K562 (cell line): Measurements from ENCODE around the gene GADD45GIP1. TPM values are rescaled to one million over a fixed set of nuclear protein-coding genes. Genes with fewer than 3 reads are reported as not detected.

Experiments used
- ATAC-seq: fragments of 200-7000 bp; cut with Tn5 transposase; 3 replicates; pipeline ENCODE4 v1.9.1; 2020; ENCODE audit warnings: moderate library complexity
- BruUV-seq: library from RNA; stranded (reverse); fragments of 400-500 nt; replicated peaks from 2 replicates; lab custom pipeline; 2021; lab: Mats Ljungman, UMichigan
- CTCF ChIA-PET: fragments of 300-600 bp; formaldehyde crosslinking; extraction: SDS; loops from one replicate; lab custom pipeline; 2021; ENCODE audit warnings: low intra/inter-chr PET ratio; lab: Yijun Ruan, JAX
- POLR2A ChIA-PET: fragments of 300-600, 350-650 bp; sonication (Branson Sonifier 250); formaldehyde crosslinking; extraction: SDS; loops from one replicate; lab custom pipeline; 2021; ENCODE audit warnings: antibody characterized with exemption, inconsistent platforms; lab: Yijun Ruan, JAX
- DNase-seq, 4 experiments: peaks; one replicate each; pipeline versions ENCODE4 v3.0.0 to v3.0.0-alpha.2; 2011 to 2018; ENCODE audit warnings: low spot score in 3 of 4, mixed read lengths in 3 of 4; ENCODE audit errors: extremely low read depth in 1 of 4
- FAIRE-seq: peaks from 2 replicates; lab custom pipeline; 2011; peaks lifted over from hg19 to GRCh38; lab: Jason Lieb, UNC
- H2AFZ ChIP-seq: 2 replicates; pipeline ENCODE4 v1.6.0; 2011; ENCODE audit warnings: low read depth, low read length, control low read depth, inconsistent platforms
- H3K27ac ChIP-seq: fragments of 200-600 bp; 3 replicates; pipeline ENCODE4 v1.8.0; 2011; ENCODE audit warnings: low read depth, mild to moderate bottlenecking, control low read depth, inconsistent platforms, low read length, moderate library complexity, mixed read lengths; ENCODE audit errors: extremely low read depth
- H3K27me3 ChIP-seq, 2 experiments: fragments of 300-600 bp in 1 of 2; 2 replicates in 1 of 2; 3 replicates in 1 of 2; pipeline versions ENCODE4 v1.6.0 to v1.8.0; 2011; ENCODE audit warnings: inconsistent platforms in 2 of 2, low read length in 2 of 2, mild to moderate bottlenecking in 1 of 2, mixed read lengths in 1 of 2, moderate library complexity in 1 of 2; ENCODE audit not compliant: control insufficient read depth in 2 of 2, insufficient read depth in 2 of 2
- H3K36me3 ChIP-seq: fragments of 300-600 bp; 3 replicates; pipeline ENCODE4 v1.8.0; 2011; ENCODE audit warnings: mild to moderate bottlenecking, low read length, inconsistent platforms; ENCODE audit not compliant: control insufficient read depth, insufficient read depth
- H3K4me1 ChIP-seq, 2 experiments: fragments of 200-600 bp in 1 of 2; replicated peaks in 1 of 2; 2 replicates in 1 of 2; 3 replicates in 1 of 2; pipeline versions ENCODE4 v1.5.1 to v1.8.0; 2011; ENCODE audit warnings: inconsistent platforms in 2 of 2, low read length in 2 of 2, mild to moderate bottlenecking in 1 of 2, mixed read lengths in 1 of 2, moderate library complexity in 1 of 2; ENCODE audit not compliant: control insufficient read depth in 2 of 2, insufficient read depth in 2 of 2
- H3K4me2 ChIP-seq: 2 replicates; pipeline ENCODE4 v1.6.1; 2011; ENCODE audit warnings: low read length, control low read depth, inconsistent platforms, mixed read lengths; ENCODE audit not compliant: insufficient read depth
- H3K4me3 ChIP-seq: fragments of 200-600 bp; sonication (generic), shearing (Covaris generic); 2 replicates; pipeline ENCODE4 v1.5.1; 2016; ENCODE audit warnings: control low read depth, inconsistent platforms
- H3K79me2 ChIP-seq: fragments of 200-600 bp; 3 replicates; pipeline ENCODE4 v1.8.0; 2011; ENCODE audit warnings: low read length, inconsistent platforms; ENCODE audit not compliant: control insufficient read depth, insufficient read depth
- H3K9ac ChIP-seq, 2 experiments: 2 replicates each; pipeline versions ENCODE4 v1.6.0 to v1.6.1; 2011; ENCODE audit warnings: low read depth in 2 of 2, low read length in 2 of 2, control low read depth in 1 of 2, inconsistent platforms in 1 of 2, mild to moderate bottlenecking in 1 of 2, mixed read lengths in 1 of 2; ENCODE audit not compliant: insufficient read depth in 1 of 2
- H3K9me1 ChIP-seq: one replicate; pipeline ENCODE4 v1.6.0; 2011; ENCODE audit warnings: inconsistent platforms, mild to moderate bottlenecking, low read length, moderate library complexity; ENCODE audit not compliant: control insufficient read depth, insufficient read depth
- H3K9me3 ChIP-seq: replicated peaks from 2 replicates; pipeline ENCODE4 v1.5.1; 2011; ENCODE audit warnings: low read depth, low read length, inconsistent platforms; ENCODE audit not compliant: control insufficient read depth, insufficient read depth
- H4K20me1 ChIP-seq: replicated peaks from 2 replicates; pipeline ENCODE4 v1.6.1; 2011; ENCODE audit warnings: low read length, inconsistent platforms, mixed read lengths; ENCODE audit not compliant: control insufficient read depth, insufficient read depth
- CBFA2T2 ChIP-seq: fragments of 450-650 bp; conservative IDR thresholded peaks from 2 replicates; pipeline ENCODE4 v1.6.1; 2017; ENCODE audit warnings: mild to moderate bottlenecking
- CUX1 ChIP-seq: fragments of 200-800 bp; sonication (Bioruptor generic); IDR thresholded peaks from 2 replicates; pipeline ENCODE4 v1.6.1; 2016; ENCODE audit warnings: missing genetic modification characterization, missing compliant biosample characterization
- FIP1L1 ChIP-seq: fragments of 200-400 bp; formaldehyde crosslinking; IDR thresholded peaks from 2 replicates; pipeline ENCODE4 v1.6.1; 2018; ENCODE audit warnings: mild to moderate bottlenecking, low read depth, low read length; ENCODE audit not compliant: poor library complexity, severe bottlenecking
- MCM7 ChIP-seq, 2 experiments: fragments of 450-650 bp; IDR thresholded peaks; 2 replicates each; pipeline ENCODE4 v1.6.1; 2016 to 2018
- NCOA4 ChIP-seq: fragments of 450-650 bp; IDR thresholded peaks from 2 replicates; pipeline ENCODE4 v1.6.1; 2018; ENCODE audit warnings: mild to moderate bottlenecking; ENCODE audit not compliant: partially characterized antibody
- RBFOX2 ChIP-seq: fragments of 200-400 bp; formaldehyde crosslinking; IDR thresholded peaks from 2 replicates; pipeline ENCODE4 v1.6.1; 2017; ENCODE audit warnings: low read depth, mild to moderate bottlenecking, low read length, moderate library complexity
- RREB1 ChIP-seq: fragments of 250-450 bp; sonication (Bioruptor Pico); IDR thresholded peaks from 2 replicates; pipeline ENCODE4 v1.4.0; 2020
- THRB ChIP-seq: fragments of 450-650 bp; formaldehyde crosslinking; conservative IDR thresholded peaks from 2 replicates; pipeline ENCODE4 v1.4.0; 2022; ENCODE audit warnings: mild to moderate bottlenecking, missing genetic modification characterization
- ZC3H11A ChIP-seq: IDR thresholded peaks from 2 replicates; pipeline ENCODE4 v1.6.1; 2012; ENCODE audit warnings: low read depth, low read length, improper control_type of control experiment
- WGBS: fragments of 100-300 bp; shearing (Covaris generic); methylation state at CpG from one replicate; pipeline ENCODE4 v1.1.6; 2016; ENCODE audit warnings: low coverage, mixed read lengths; ENCODE audit not compliant: insufficient coverage; ENCODE audit errors: missing lambda C conversion rate; 5-methylcytosine and 5-hydroxymethylcytosine counted together
- in situ Hi-C: fragments of 300-500 bp; cut with MboI; formaldehyde crosslinking; loops from 4 replicates; pipeline ENCODE4 v1.15.0; 2018; ENCODE audit warnings: inconsistent platforms, mixed read lengths
- intact Hi-C: fragments of 100-400 bp; cut with micrococcal nuclease; formaldehyde crosslinking; loops from 2 replicates; pipeline ENCODE4 v1.14.2; 2022
- polyA plus RNA-seq, 8 experiments: library from polyadenylated mRNA; depleted of rRNA in 4 of 8; stranded (reverse) in 5 of 8; unstranded in 3 of 8; fragments of >200 nt; fragmentation: Nextera tagmentation in 2 of 8; fragmentation: Illumina TruSeq in 1 of 8; extraction: Ambion mirVana in 2 of 8; extraction: Trizol in 1 of 8; gene quantifications; 2 replicates each; pipeline versions ENCODE4 v1.2.1 to v1.2.3, GENCODE V29; 2011 to 2014; ENCODE audit warnings: inconsistent platforms in 1 of 8, missing spikeins in 1 of 8
- total RNA-seq, 7 experiments: library from RNA; depleted of rRNA in 6 of 7; stranded (reverse); fragments of >200 nt in 6 of 7; fragmentation: Illumina TruSeq in 2 of 7; extraction: Trizol in 2 of 7; gene quantifications; 2 replicates each; pipeline versions ENCODE4 v1.2.1 to v1.2.3, GENCODE V29; 2011 to 2021; ENCODE audit warnings: low replicate concordance in 1 of 7

The GADD45GIP1 gene
- total and polyA plus RNA-seq, 9 of the 15 experiments (the other 6 are each of a cell fraction or from before 2014, with no cell fraction given), result 5.1 to 161 (median 29.2) TPM

- peak overlapping the region in 1 of 2 experiments; percentile 83; a peak in 1 of 4 replicates for H3K9ac ChIP-seq
- H3K4me3 ChIP-seq, result no peak overlapping the region
- H3K4me1 ChIP-seq, result peaks cover 27 to 44% of the 10 kb centered on the region in 2 experiments
- peaks cover 54% of the 10 kb centered on the region for H3K79me2 ChIP-seq
- peak overlapping the region; percentile 98 for H3K4me2 ChIP-seq
- no peak for ATAC-seq
- H3K27ac ChIP-seq, result peak overlapping the region; percentile 60; the same call in 1 of the 3 replicates
- H3K36me3 ChIP-seq, result peaks cover 61% of the 10 kb centered on the region
- peaks cover 8% of the 10 kb centered on the region for H3K9me1 ChIP-seq
- POLR2A ChIA-PET, result interaction anchor here (0.7 kb wide), 1 partner anchor 20 kb away, joined by 5 read pairs; no protein-coding TSS in a partner anchor
- no peak for DNase-seq
- 82% methylated on average over 2 of the region's 2 CpGs for WGBS
- FAIRE-seq, result no peak
- no peaks in the 10 kb centered on the region for H3K9me3 ChIP-seq
- H4K20me1 ChIP-seq, result peaks cover 31% of the 10 kb centered on the region
- H2AFZ ChIP-seq, result no peak overlapping the region
- CTCF ChIA-PET, result no interaction called here
- in situ Hi-C loops (no loop called here), intact Hi-C loops (no loop called here)
- no TSS peak for BruUV-seq
- H3K27me3 ChIP-seq, result no peaks in the 10 kb centered on the region
- TF ChIP-seq CBFA2T2, result no peak
- TF ChIP-seq NCOA4, result no peak
- TF ChIP-seq RBFOX2, result peak; percentile 10; the same call in 1 of the 2 replicates
- TF ChIP-seq THRB (CRISPR knock-in tag), result no peak
- TF ChIP-seq ZC3H11A, result no peak
- no peak for TF ChIP-seq RREB1 (CRISPR knock-in tag)
- TF ChIP-seq CUX1 (CRISPR knock-in tag), result no peak
- TF ChIP-seq MCM7 (IDR thresholded peaks at IDR 0.05), result no peak
- no peak for TF ChIP-seq FIP1L1
These were observed 16.1 kb downstream of the GADD45GIP1 start for GRCh38 chr19:12940897-12941296.
